ENCODE results near the gene DSTYK. TPM values are rescaled to one million over a fixed set of nuclear protein-coding genes. Genes with fewer than 3 reads are reported as not detected.

The DSTYK gene
- total and polyA plus RNA-seq, 7 donors = 1.6 to 13.3 (median 9.1) TPM

DNA sequence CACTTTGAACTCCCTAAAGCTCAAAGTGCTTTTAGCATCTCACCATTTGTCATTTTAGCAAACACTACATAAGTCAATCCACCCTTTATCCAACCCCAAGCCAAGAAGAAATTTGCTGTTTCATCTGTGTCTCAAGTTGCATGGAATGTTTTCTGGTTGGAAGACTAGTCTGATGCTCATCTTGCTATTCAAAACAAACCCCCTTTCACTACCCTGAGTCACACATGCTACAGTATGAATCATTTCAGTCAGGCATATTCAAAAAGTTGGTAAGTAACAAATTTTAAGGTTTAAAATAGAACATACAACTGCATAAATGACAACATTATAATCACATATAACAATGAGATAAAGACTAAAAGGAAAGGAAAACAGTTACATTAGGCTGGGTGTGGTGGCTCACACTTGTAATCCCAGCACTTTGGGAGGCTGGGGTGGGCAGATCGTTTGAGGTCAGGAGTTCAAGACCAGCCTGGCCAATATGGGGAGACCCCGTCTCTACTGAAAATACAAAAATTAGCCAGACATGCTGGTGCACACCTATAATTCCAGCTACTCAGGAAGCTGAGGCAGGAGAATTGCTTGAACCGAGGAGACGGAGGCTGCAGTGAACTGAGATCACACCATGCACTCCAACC lies 38.7 kb downstream of the DSTYK start:
- Histone ChIP-seq H3K4me1 (peaks cover 0 to 27% (median 19%) of the 10 kb centered on the region in 4 donors), H3K9me3 (no peaks in the 10 kb centered on the region), H3K36me3 (peaks cover 0 to 28% (median 7%) of the 10 kb centered on the region in 4 donors), H3K27ac (peak overlapping the region in 1 of 4 donors; percentile 25), H3K27me3 (no peaks in the 10 kb centered on the region), H3K4me3 (no peak overlapping the region)
- 93% methylated on average over 4 of the region's 4 CpGs for WGBS, 2 donors
- no peak for DNase-seq
- intact Hi-C loops (cut with DNase I) = no loop called here
- TF ChIP-seq POLR2A (IDR thresholded peaks at IDR 0.05) = no peak
- TF ChIP-seq CTCF (IDR thresholded peaks at IDR 0.05) = no peak
- TF ChIP-seq POLR2AphosphoS5 (IDR thresholded peaks at IDR 0.05) = no peak
- no peak for TF ChIP-seq EP300 (IDR thresholded peaks at IDR 0.05)

DNA sequence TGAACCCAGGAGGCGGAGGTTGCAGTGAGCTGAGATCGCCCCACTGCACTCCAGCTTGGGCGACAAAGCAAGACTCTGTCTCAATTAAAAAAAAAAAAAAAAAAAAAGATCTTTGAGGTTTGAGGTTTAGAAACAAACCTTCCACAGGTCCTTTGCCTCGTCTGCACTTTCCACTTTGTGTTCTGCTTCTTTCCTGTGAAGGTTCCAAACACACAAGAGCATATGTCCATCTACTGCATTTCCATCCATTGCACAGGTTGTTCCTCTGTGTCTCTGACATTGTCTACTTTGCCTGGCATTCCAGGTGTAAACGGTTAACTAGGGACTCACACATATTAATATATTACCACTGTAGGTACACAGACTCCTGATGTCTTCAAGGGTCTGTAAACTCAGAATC lies 40.1 kb downstream of the DSTYK start:
- peaks cover 0 to 43% (median 7%) of the 10 kb centered on the region in 4 donors for H3K36me3 ChIP-seq
- no peak overlapping the region for H3K27ac ChIP-seq
- WGBS, 2 donors = 66 to 87% methylated on average over 5 of the region's 5 CpGs

GRCh38 chr1:205170532-205171269 lies 40.8 kb downstream of the DSTYK start:
- Histone ChIP-seq H3K4me1 (peaks cover 0 to 18% (median 13%) of the 10 kb centered on the region in 4 donors), H3K27ac (no peak overlapping the region), H3K27me3 (no peaks in the 10 kb centered on the region), H3K4me3 (no peak overlapping the region), H3K36me3 (peaks cover 0 to 45% (median 7%) of the 10 kb centered on the region in 4 donors), H3K9me3 (no peaks in the 10 kb centered on the region)
- intact Hi-C loops (cut with DNase I) = no loop called here
- no peak for DNase-seq
- TF ChIP-seq CTCF (IDR thresholded peaks at IDR 0.05) = no peak
- no peak for TF ChIP-seq EP300 (IDR thresholded peaks at IDR 0.05)
- TF ChIP-seq POLR2AphosphoS5 (IDR thresholded peaks at IDR 0.05) = no peak
- no peak for TF ChIP-seq POLR2A (IDR thresholded peaks at IDR 0.05)
- WGBS, 2 donors = 85 to 93% methylated on average over 9 of the region's 9 CpGs

More for the DNA sequence above, 40.1 kb downstream of the DSTYK start:
- H3K27me3 ChIP-seq = no peaks in the 10 kb centered on the region
- no peaks in the 10 kb centered on the region for H3K9me3 ChIP-seq
- H3K4me1 ChIP-seq = peaks cover 0 to 24% (median 18%) of the 10 kb centered on the region in 4 donors
- intact Hi-C loops (cut with DNase I) = no loop called here
- TF ChIP-seq POLR2AphosphoS5 (IDR thresholded peaks at IDR 0.05) = no peak
- TF ChIP-seq CTCF (IDR thresholded peaks at IDR 0.05) = no peak
- TF ChIP-seq EP300 (IDR thresholded peaks at IDR 0.05) = no peak
- TF ChIP-seq POLR2A (IDR thresholded peaks at IDR 0.05) = no peak
- no peak overlapping the region for H3K4me3 ChIP-seq
- no peak for DNase-seq

GRCh38 chr1:205169248-205169647 lies 42.3 kb downstream of the DSTYK start:
- WGBS, 2 donors = 94 to 95% methylated on average over 10 of the region's 10 CpGs
- H3K4me1 ChIP-seq = peaks cover 0 to 6% (median 3%) of the 10 kb centered on the region in 4 donors
- H3K27me3 ChIP-seq = no peaks in the 10 kb centered on the region
- DNase-seq = no peak
- H3K4me3 ChIP-seq = no peak overlapping the region
- H3K9me3 ChIP-seq = no peaks in the 10 kb centered on the region
- peaks cover 0 to 45% (median 7%) of the 10 kb centered on the region in 4 donors for H3K36me3 ChIP-seq
- intact Hi-C loops (cut with DNase I) = no loop called here
- no peak overlapping the region for H3K27ac ChIP-seq
- TF ChIP-seq POLR2AphosphoS5 (IDR thresholded peaks at IDR 0.05) (no peak), EP300 (IDR thresholded peaks at IDR 0.05) (no peak), CTCF (IDR thresholded peaks at IDR 0.05) (no peak), POLR2A (IDR thresholded peaks at IDR 0.05) (no peak)
